GM23338 (cell line): ENCODE data around the gene ZBTB20. TPM values are rescaled to one million over a fixed set of nuclear protein-coding genes. Genes with fewer than 3 reads are reported as not detected.
A peak's percentile ranks its signal among the peaks of the same experiment; 100 is the strongest.

ENCODE experiments used
- ATAC-seq: fragments of 200-7000 bp; cut with Tn5 transposase; 3 replicates; pipeline ENCODE4 v1.9.1; 2020
- DNase-seq: peaks from one replicate; pipeline ENCODE4 v3.0.0-alpha.2; 2015; ENCODE audit warnings: low spot score
- H2AFZ ChIP-seq: fragments of 200-600 bp; sonication (generic); 2 replicates; pipeline ENCODE4 v1.8.0; 2016; ENCODE audit warnings: antibody characterized with exemption, mild to moderate bottlenecking, moderate library complexity
- H3F3A ChIP-seq: fragments of 200-600 bp; sonication (generic); replicated peaks from 2 replicates; pipeline ENCODE4 v1.8.0; 2017; ENCODE audit warnings: antibody characterized with exemption, mixed run types, low read depth
- H3K27ac ChIP-seq: fragments of 200-600 bp; sonication (generic); 2 replicates; pipeline ENCODE4 v1.6.1; 2016; ENCODE audit warnings: low read depth
- H3K27me3 ChIP-seq: fragments of 200-600 bp; sonication (generic); 2 replicates; pipeline ENCODE4 v1.8.0; 2016; ENCODE audit warnings: mild to moderate bottlenecking, mixed run types, moderate library complexity; ENCODE audit not compliant: insufficient read depth
- H3K36me3 ChIP-seq: fragments of 200-600 bp; sonication (generic); 2 replicates; pipeline ENCODE4 v1.8.0; 2016; ENCODE audit warnings: mild to moderate bottlenecking; ENCODE audit not compliant: insufficient read depth
- H3K4me1 ChIP-seq: fragments of 200-600 bp; sonication (generic); 2 replicates; pipeline ENCODE4 v1.8.0; 2016; ENCODE audit warnings: mild to moderate bottlenecking, moderate library complexity; ENCODE audit not compliant: insufficient read depth
- H3K4me2 ChIP-seq: fragments of 200-600 bp; sonication (generic); 2 replicates; pipeline ENCODE4 v1.7.1; 2017; ENCODE audit warnings: mixed run types
- H3K4me3 ChIP-seq: fragments of 200-600 bp; sonication (generic); 2 replicates; pipeline ENCODE4 v1.6.1; 2016; ENCODE audit warnings: mixed run types
- H3K79me2 ChIP-seq: fragments of 200-600 bp; sonication (generic); replicated peaks from 2 replicates; pipeline ENCODE4 v1.8.0; 2017; ENCODE audit warnings: mild to moderate bottlenecking; ENCODE audit not compliant: insufficient read depth
- H3K9me2 ChIP-seq: fragments of 200-600 bp; sonication (generic); 2 replicates; pipeline ENCODE4 v1.8.0; 2017; ENCODE audit not compliant: insufficient read depth
- H4K20me1 ChIP-seq: fragments of 200-600 bp; sonication (generic); replicated peaks from 2 replicates; pipeline ENCODE4 v1.8.0; 2017; ENCODE audit warnings: mild to moderate bottlenecking; ENCODE audit not compliant: insufficient read depth
- H3K27ac Mint-ChIP-seq: 2 replicates; pipeline ENCODE4 v1.8.0; 2020; ENCODE audit warnings: inconsistent platforms, mild to moderate bottlenecking, moderate library complexity, mixed read lengths
- H3K27me3 Mint-ChIP-seq: 3 replicates; pipeline ENCODE4 v1.8.0; 2022; ENCODE audit warnings: low read depth, mild to moderate bottlenecking, moderate library complexity, mixed read lengths, inconsistent platforms; ENCODE audit not compliant: insufficient read depth, poor library complexity
- H3K36me3 Mint-ChIP-seq: 3 replicates; pipeline ENCODE4 v1.8.0; 2021; ENCODE audit warnings: low read depth, mild to moderate bottlenecking, inconsistent platforms, moderate library complexity, mixed read lengths
- H3K4me1 Mint-ChIP-seq: 3 replicates; pipeline ENCODE4 v1.8.0; 2020; ENCODE audit warnings: mild to moderate bottlenecking, inconsistent platforms, mixed read lengths
- H3K4me3 Mint-ChIP-seq: 3 replicates; pipeline ENCODE4 v1.8.0; 2021; ENCODE audit warnings: moderate library complexity, mild to moderate bottlenecking, inconsistent platforms, mixed read lengths
- H3K9me3 Mint-ChIP-seq: 3 replicates; pipeline ENCODE4 v1.8.0; 2020; ENCODE audit warnings: moderate library complexity, mild to moderate bottlenecking, inconsistent platforms, mixed read lengths
- CREB1 ChIP-seq: fragments of 250-450 bp; sonication (Bioruptor Pico); IDR thresholded peaks from 2 replicates; pipeline ENCODE4 v1.5.0; 2020; ENCODE audit warnings: low read depth, mild to moderate bottlenecking, moderate library complexity
- EZH2 ChIP-seq: fragments of 200-600 bp; sonication (generic); IDR thresholded peaks from one replicate; pipeline ENCODE4 v1.8.0; 2017; ENCODE audit warnings: antibody characterized with exemption, mild to moderate bottlenecking, low read depth; ENCODE audit not compliant: unreplicated experiment
- EZH2phosphoT487 ChIP-seq: fragments of 200-600 bp; sonication (generic); IDR thresholded peaks from one replicate; pipeline ENCODE4 v1.8.1; 2018; ENCODE audit warnings: antibody characterized with exemption; ENCODE audit not compliant: unreplicated experiment
- JUNB ChIP-seq: IDR thresholded peaks from one replicate; pipeline ENCODE4 v1.6.1; 2016; ENCODE audit warnings: antibody characterized with exemption; ENCODE audit not compliant: unreplicated experiment
- NANOG ChIP-seq: IDR thresholded peaks from 2 replicates; pipeline ENCODE4 v1.6.1; 2016; ENCODE audit warnings: antibody characterized with exemption, borderline replicate concordance
- POLR2AphosphoS5 ChIP-seq: IDR thresholded peaks from 2 replicates; pipeline ENCODE4 v1.6.1; 2016; ENCODE audit warnings: antibody characterized with exemption, low read depth
- STAT1 ChIP-seq: IDR thresholded peaks from one replicate; pipeline ENCODE4 v1.6.1; 2016; ENCODE audit warnings: antibody characterized with exemption; ENCODE audit not compliant: unreplicated experiment
- ZNF114 ChIP-seq: fragments of 250-450 bp; sonication (Bioruptor Pico); IDR thresholded peaks from 2 replicates; pipeline ENCODE4 v1.5.0; 2020; ENCODE audit warnings: mild to moderate bottlenecking, moderate library complexity
- ZNF331 ChIP-seq: fragments of 250-450 bp; sonication (Bioruptor Pico); IDR thresholded peaks from 2 replicates; pipeline ENCODE4 v1.5.0; 2020; ENCODE audit warnings: low read depth, mild to moderate bottlenecking, moderate library complexity
- polyA plus RNA-seq: library from polyadenylated mRNA; unstranded; fragments of >200 nt; fragmentation: Nextera tagmentation; extraction: Ambion mirVana; gene quantifications from 2 replicates; pipeline ENCODE4 v1.2.1, GENCODE V29; 2016
- total RNA-seq: library from RNA; depleted of rRNA; stranded (reverse); fragments of >200 nt; shearing (Covaris generic); gene quantifications from 2 replicates; pipeline ENCODE4 v1.2.3, GENCODE V29; 2014
- TF ChIP-seq, protein P1 (sequence below): IDR thresholded peaks from one replicate; pipeline ENCODE4 v1.6.1; 2018; ENCODE audit warnings: antibody characterized with exemption; ENCODE audit not compliant: unreplicated experiment
- TF ChIP-seq, protein P2 (sequence below): IDR thresholded peaks from 2 replicates; pipeline ENCODE4 v1.6.1; 2016; ENCODE audit warnings: antibody characterized with exemption
- TF ChIP-seq, protein P3 (sequence below): fragments of 250-450 bp; sonication (Bioruptor Pico); IDR thresholded peaks from 2 replicates; pipeline ENCODE4 v1.5.0; 2020; ENCODE audit warnings: mild to moderate bottlenecking, moderate library complexity
- TF ChIP-seq, protein P4 (sequence below), 2 experiments: fragments of 200-600 bp in 1 of 2; sonication (generic) in 1 of 2; conservative IDR thresholded peaks; 2 replicates each; pipeline versions ENCODE4 v1.5.1 to v1.6.1; 2016 to 2017; ENCODE audit warnings: antibody characterized with exemption in 2 of 2, low read depth in 2 of 2, mild to moderate bottlenecking in 2 of 2, moderate library complexity in 1 of 2

Gene ZBTB20
- total and polyA plus RNA-seq, 2 experiments from 2014 or later, result 2.0 to 3.3 TPM

DNA sequence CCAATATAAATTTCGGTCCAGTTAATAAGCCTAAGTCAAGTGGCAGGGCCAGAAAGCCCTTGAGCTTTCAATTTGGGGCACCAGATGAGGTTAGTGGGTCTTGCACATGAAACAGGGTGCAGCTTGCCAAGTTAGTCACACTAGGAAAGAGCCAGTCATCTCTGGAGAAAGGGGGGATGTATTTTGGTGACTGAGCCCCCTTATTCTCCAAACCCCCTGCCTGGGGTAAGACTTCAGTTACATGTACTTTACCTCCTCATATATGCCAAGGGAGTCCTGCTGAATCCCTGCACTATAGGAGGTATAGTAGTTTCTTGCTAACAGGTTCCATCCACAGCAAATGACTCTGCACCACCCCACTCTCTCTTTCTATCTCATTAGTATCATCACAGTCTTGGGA lies 790.6 kb downstream of the ZBTB20 start:
- peak; percentile 51 for ATAC-seq
- no peaks in the 10 kb centered on the region for H4K20me1 ChIP-seq
- Mint-ChIP-seq H3K36me3 (no peaks in the 10 kb centered on the region), H3K9me3 (no peaks in the 10 kb centered on the region), H3K4me3 (no peak overlapping the region), H3K27ac (no peak overlapping the region), H3K27me3 (peaks cover 4% of the 10 kb centered on the region), H3K4me1 (peaks cover 15% of the 10 kb centered on the region)
- H3K79me2 ChIP-seq, result no peaks in the 10 kb centered on the region
- no peaks in the 10 kb centered on the region for H3K9me2 ChIP-seq
- H3K4me3 ChIP-seq, result 0 out of 2 replicates have a peak overlapping the region, but pooled peaks have one; percentile 5
- H3K36me3 ChIP-seq, result no peaks in the 10 kb centered on the region
- no peaks in the 10 kb centered on the region for H3F3A ChIP-seq
- H3K4me1 ChIP-seq, result peaks cover 37% of the 10 kb centered on the region
- TF ChIP-seq, protein P1, sequence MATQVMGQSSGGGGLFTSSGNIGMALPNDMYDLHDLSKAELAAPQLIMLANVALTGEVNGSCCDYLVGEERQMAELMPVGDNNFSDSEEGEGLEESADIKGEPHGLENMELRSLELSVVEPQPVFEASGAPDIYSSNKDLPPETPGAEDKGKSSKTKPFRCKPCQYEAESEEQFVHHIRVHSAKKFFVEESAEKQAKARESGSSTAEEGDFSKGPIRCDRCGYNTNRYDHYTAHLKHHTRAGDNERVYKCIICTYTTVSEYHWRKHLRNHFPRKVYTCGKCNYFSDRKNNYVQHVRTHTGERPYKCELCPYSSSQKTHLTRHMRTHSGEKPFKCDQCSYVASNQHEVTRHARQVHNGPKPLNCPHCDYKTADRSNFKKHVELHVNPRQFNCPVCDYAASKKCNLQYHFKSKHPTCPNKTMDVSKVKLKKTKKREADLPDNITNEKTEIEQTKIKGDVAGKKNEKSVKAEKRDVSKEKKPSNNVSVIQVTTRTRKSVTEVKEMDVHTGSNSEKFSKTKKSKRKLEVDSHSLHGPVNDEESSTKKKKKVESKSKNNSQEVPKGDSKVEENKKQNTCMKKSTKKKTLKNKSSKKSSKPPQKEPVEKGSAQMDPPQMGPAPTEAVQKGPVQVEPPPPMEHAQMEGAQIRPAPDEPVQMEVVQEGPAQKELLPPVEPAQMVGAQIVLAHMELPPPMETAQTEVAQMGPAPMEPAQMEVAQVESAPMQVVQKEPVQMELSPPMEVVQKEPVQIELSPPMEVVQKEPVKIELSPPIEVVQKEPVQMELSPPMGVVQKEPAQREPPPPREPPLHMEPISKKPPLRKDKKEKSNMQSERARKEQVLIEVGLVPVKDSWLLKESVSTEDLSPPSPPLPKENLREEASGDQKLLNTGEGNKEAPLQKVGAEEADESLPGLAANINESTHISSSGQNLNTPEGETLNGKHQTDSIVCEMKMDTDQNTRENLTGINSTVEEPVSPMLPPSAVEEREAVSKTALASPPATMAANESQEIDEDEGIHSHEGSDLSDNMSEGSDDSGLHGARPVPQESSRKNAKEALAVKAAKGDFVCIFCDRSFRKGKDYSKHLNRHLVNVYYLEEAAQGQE, result no peak
- no peak for TF ChIP-seq CREB1 (CRISPR knock-in tag)
- TF ChIP-seq, protein P2, sequence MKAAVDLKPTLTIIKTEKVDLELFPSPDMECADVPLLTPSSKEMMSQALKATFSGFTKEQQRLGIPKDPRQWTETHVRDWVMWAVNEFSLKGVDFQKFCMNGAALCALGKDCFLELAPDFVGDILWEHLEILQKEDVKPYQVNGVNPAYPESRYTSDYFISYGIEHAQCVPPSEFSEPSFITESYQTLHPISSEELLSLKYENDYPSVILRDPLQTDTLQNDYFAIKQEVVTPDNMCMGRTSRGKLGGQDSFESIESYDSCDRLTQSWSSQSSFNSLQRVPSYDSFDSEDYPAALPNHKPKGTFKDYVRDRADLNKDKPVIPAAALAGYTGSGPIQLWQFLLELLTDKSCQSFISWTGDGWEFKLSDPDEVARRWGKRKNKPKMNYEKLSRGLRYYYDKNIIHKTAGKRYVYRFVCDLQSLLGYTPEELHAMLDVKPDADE, result no peak
- TF ChIP-seq STAT1, result no peak
- no peak for TF ChIP-seq ZNF114 (CRISPR knock-in tag)
- TF ChIP-seq JUNB, result no peak
- no peak for TF ChIP-seq POLR2AphosphoS5
- no peak for TF ChIP-seq NANOG
- TF ChIP-seq ZNF331, result no peak
- TF ChIP-seq, protein P3, sequence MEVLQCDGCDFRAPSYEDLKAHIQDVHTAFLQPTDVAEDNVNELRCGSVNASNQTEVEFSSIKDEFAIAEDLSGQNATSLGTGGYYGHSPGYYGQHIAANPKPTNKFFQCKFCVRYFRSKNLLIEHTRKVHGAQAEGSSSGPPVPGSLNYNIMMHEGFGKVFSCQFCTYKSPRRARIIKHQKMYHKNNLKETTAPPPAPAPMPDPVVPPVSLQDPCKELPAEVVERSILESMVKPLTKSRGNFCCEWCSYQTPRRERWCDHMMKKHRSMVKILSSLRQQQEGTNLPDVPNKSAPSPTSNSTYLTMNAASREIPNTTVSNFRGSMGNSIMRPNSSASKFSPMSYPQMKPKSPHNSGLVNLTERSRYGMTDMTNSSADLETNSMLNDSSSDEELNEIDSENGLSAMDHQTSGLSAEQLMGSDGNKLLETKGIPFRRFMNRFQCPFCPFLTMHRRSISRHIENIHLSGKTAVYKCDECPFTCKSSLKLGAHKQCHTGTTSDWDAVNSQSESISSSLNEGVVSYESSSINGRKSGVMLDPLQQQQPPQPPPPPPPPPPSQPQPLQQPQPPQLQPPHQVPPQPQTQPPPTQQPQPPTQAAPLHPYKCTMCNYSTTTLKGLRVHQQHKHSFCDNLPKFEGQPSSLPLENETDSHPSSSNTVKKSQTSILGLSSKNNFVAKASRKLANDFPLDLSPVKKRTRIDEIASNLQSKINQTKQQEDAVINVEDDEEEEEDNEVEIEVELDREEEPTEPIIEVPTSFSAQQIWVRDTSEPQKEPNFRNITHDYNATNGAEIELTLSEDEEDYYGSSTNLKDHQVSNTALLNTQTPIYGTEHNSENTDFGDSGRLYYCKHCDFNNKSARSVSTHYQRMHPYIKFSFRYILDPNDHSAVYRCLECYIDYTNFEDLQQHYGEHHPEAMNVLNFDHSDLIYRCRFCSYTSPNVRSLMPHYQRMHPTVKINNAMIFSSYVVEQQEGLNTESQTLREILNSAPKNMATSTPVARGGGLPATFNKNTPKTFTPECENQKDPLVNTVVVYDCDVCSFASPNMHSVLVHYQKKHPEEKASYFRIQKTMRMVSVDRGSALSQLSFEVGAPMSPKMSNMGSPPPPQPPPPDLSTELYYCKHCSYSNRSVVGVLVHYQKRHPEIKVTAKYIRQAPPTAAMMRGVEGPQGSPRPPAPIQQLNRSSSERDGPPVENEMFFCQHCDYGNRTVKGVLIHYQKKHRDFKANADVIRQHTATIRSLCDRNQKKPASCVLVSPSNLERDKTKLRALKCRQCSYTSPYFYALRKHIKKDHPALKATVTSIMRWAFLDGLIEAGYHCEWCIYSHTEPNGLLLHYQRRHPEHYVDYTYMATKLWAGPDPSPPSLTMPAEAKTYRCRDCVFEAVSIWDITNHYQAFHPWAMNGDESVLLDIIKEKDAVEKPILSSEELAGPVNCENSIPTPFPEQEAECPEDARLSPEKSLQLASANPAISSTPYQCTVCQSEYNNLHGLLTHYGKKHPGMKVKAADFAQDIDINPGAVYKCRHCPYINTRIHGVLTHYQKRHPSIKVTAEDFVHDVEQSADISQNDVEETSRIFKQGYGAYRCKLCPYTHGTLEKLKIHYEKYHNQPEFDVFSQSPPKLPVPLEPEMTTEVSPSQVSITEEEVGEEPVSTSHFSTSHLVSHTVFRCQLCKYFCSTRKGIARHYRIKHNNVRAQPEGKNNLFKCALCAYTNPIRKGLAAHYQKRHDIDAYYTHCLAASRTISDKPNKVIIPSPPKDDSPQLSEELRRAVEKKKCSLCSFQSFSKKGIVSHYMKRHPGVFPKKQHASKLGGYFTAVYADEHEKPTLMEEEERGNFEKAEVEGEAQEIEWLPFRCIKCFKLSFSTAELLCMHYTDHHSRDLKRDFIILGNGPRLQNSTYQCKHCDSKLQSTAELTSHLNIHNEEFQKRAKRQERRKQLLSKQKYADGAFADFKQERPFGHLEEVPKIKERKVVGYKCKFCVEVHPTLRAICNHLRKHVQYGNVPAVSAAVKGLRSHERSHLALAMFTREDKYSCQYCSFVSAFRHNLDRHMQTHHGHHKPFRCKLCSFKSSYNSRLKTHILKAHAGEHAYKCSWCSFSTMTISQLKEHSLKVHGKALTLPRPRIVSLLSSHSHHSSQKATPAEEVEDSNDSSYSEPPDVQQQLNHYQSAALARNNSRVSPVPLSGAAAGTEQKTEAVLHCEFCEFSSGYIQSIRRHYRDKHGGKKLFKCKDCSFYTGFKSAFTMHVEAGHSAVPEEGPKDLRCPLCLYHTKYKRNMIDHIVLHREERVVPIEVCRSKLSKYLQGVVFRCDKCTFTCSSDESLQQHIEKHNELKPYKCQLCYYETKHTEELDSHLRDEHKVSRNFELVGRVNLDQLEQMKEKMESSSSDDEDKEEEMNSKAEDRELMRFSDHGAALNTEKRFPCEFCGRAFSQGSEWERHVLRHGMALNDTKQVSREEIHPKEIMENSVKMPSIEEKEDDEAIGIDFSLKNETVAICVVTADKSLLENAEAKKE (CRISPR knock-in tag), result no peak
- TF ChIP-seq EZH2phosphoT487, result no peak
- TF ChIP-seq EZH2, result no peak
- TF ChIP-seq, protein P4, sequence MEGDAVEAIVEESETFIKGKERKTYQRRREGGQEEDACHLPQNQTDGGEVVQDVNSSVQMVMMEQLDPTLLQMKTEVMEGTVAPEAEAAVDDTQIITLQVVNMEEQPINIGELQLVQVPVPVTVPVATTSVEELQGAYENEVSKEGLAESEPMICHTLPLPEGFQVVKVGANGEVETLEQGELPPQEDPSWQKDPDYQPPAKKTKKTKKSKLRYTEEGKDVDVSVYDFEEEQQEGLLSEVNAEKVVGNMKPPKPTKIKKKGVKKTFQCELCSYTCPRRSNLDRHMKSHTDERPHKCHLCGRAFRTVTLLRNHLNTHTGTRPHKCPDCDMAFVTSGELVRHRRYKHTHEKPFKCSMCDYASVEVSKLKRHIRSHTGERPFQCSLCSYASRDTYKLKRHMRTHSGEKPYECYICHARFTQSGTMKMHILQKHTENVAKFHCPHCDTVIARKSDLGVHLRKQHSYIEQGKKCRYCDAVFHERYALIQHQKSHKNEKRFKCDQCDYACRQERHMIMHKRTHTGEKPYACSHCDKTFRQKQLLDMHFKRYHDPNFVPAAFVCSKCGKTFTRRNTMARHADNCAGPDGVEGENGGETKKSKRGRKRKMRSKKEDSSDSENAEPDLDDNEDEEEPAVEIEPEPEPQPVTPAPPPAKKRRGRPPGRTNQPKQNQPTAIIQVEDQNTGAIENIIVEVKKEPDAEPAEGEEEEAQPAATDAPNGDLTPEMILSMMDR (conservative IDR thresholded peaks at IDR 0.05; ENCODE audit: low read depth in 2 of 2), result no peak
- H3K4me2 ChIP-seq, result peak overlapping the region; percentile 70
- H3K27me3 ChIP-seq, result no peaks in the 10 kb centered on the region
- H2AFZ ChIP-seq, result peak overlapping the region; percentile 14; the same call in 1 of the 2 replicates
- DNase-seq, result no peak
- H3K27ac ChIP-seq, result peak overlapping the region; percentile 64; the same call in 1 of the 2 replicates
